HG03139 (cell line): ENCODE data around the gene CSRP2.

ENCODE experiments used
- ATAC-seq: cut with Tn5 transposase; IDR thresholded peaks from one replicate; pipeline ENCODE4 v1.9.1; 2021; ENCODE audit not compliant: unreplicated experiment

CSRP2 gene

DNA sequence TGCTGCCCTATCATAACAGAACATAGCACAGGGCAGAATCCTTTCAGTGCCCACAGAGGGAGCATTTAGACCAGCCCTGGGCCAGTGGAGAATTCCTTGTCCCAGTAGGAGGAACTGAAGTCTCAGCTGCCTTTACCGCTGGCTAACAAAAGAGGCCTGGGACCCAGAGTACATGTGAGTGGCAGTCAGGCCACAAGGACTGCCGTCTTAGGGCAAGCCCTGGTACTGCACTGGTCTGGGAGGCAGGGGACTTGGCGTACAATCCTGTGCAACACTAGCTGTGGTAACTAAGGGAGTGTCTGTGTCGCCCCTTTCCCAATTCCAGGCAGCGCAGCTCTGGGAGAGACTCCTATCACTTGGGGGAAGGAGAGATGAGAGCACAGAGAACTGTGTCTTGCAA is 17.0 kb upstream of the CSRP2 start:
- no peak for ATAC-seq

DNA sequence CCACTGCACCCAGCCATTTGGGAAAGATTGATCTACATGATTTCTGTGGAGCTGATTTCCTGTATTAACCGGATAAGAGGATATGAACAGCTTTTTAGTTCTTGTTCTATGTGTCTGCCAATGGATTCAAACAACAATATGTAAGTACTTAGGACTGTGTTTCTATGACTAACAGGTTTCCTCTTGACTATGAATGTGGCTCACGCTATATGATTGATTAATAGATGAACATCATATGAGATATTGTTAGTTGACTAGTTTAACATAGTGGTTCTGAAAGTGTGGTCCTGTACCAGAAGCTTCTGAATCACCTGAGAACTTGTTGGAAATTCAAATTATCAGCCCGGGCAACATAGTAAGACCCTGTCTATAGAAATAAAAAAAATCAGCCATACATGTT is 12.8 kb upstream of the CSRP2 start:
- ATAC-seq, result no peak

DNA sequence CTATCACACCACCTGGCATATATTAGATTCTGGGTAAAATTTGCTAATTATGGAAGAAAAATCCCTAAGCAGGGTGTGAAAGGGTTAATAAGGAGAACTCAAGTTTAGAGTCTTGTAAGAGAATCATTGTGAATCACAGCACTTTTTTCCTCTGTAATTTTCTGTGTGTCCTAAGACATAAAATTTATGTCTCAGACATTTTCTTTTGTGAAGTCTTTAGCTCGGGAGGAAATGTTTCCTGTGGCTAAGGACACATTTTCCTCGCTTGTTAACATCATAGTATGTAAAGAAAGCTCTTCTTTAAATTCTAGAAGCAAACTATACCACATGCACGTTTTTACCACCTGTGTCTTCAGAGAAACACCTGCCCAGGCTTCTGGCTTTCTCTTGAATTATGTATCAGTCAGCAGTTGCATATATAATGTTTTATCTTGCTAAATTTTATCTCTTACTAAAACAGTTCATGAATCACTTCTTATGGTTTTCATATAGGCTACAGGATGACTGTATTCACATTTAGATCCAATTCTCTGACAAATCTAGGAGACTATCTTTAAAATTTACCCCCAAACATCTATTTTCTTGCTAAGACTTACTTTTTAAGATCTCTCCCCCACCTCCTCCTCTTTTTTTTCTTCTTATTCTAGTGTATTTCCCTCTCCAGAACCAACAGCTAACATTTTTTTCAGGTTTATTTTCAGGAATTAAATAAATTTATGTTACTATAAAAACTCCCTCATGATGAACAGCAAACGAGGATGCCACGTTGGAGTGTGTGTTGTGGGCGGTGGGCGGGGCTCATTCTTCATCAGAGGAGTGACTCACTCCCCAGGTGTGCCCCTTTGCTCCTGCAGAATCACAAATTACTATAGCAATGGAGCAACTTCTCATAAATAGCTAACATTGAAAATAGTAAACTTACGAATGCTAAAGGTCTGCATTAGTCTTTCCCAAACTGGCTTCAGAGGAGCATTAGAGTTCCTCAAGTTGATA is 11.6 kb upstream of the CSRP2 start:
- no peak for ATAC-seq

DNA sequence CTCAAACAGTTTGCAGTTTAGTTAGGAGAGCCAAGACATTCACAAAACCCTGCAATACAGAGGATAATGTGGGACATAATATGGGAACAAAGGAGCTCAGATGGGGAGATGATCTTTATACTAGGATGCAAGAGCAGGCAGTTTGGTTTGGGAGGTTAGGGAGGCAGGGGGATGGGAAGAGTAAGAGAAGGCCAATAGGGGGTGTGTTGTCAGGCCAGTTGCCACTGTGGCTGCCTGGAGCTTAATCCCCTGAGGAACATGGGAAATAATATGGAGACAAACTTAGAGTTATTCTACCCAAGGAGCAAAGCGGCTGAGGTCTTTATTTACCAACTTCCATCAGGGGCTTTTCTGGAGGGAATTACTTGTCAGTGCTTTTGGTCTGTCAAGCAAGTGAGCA is 10.0 kb upstream of the CSRP2 start:
- ATAC-seq, result no peak

DNA sequence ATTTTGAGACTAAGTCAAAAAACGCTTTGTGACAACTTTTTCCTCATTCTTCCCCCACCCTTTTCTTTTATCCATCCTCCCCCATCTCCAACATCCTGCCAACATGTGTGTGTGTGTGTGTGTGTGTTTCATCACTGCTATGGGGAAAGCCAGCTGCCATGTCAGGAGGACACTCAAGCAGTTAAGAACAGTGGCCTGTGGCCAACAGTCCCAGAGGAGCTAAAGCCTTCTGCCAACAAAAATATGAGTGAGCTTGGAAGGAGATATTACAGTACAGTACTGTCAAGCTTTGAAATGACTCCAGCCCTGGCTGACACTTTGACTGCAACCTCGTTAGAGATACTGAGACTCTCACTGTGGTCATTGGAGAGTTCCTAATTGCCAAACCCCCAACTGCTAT is 5.0 kb upstream of the CSRP2 start:
- ATAC-seq, result no peak

DNA sequence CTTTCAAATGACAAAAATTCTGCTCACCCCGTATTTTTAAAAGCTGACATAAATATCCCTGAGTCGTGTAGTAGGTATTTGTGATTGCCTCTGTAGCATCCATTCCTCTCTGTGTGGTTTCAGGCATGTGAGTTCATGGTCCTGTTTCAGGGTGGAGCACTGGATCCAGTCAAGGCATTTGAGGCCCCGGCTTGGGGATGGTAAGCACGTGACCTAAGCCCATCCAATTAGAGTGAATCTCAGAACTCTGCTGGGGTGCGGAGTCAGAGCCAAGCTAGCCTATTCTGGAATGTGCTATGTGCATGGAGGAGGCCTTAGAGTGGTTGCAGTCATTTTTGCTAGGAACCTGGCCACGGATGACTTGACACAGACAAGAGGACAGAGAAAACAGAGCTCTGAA is 4.3 kb upstream of the CSRP2 start:
- no peak for ATAC-seq

DNA sequence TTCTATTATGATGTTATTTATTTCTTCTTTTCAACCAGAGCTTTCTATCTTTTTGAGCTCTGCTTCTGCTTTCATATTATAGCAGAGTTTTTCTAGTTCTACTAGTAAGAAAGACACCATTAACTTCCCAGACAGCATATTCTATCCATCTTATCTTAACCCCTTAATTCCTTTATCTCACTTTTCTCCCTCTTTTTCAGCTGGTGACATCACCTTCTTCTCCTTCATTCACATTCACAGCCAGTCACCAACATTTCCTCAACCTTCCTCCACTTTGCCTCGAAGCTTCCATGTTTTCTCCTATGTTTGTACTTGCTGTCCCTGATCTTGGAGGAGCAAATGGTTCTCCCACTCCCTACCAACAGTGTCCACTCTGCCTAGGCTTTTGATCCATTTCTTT is 3.5 kb upstream of the CSRP2 start:
- no peak for ATAC-seq

DNA sequence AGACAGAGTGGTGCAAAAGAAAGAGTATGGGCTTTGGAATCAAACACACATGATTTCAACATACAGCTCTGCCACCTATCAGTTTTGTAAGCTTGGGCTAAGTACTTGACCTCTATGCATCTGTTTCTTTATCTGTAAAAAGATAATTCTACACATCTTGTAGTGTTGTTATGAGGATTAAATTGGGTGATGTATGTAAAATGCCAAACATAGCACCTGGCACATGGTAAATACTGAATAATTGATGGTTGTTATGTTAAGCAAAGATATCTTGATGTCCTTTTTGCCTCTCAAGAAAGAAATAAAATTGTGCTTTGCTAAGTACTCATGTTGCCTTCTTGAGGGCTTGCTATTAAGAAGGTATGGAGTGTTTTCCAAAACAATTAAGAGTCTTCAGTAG is 2.3 kb upstream of the CSRP2 start:
- ATAC-seq, result no peak

DNA sequence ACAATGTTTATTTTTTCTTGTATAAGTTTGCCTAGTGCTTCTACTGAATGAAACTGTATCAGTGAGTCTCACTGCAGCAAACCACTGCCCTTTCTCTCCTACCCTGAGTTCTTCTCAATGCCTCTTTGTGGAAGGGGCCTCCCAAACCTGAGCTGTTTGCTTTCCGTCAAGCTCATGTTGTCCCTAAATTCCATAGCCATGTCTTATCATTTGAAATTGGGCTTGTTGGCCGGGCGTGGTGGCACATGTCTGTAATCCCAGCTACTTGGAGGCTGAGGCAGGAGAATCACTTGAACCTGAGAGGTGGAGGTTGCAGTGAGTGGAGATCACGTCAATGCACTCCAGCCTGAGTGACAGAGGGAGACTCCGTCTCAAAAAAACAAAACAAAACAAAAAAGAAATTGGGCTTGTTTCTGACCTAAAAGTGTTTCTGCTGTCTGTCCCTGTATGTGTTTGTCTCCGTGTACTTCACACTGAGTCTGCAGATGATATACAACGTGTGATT is 1.8 kb upstream of the CSRP2 start:
- no peak for ATAC-seq

DNA sequence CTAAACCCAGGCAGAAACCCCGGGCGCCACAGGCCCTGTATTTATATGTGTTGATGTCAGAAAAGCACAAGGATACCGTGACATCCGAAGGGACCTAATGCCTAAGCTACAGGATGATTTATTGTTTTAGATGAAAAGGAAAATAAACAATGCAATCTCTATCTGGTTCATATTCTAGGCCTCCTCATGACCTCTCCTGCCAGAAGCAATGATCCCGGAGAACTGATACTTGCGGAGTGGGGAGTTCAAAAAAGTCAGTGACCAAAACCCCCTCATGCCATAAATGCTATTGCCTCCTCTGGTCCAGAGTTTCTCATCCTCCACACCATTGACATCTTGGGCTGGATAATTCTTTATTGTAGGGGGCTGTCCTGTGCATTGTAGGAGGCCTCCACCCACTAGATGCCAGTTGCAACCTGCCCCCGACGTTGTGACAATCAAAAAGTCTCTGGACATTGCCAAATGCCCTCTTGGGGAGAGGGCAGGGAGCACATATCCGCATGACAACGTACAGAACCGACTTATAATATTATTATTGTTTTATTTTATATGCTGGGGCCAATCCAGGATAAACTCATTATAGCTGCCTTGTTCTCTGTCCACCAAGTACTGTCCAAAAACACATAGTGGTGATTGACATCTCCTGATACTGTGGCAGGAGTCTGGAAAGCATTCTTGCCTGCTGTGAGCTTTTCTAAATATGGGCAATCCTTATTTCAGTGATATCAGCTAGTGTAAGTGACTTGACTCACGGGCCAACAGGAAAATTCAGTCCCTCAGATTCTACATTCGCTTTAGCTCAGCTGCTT is 1.1 kb upstream of the CSRP2 start:
- ATAC-seq, result no peak

DNA sequence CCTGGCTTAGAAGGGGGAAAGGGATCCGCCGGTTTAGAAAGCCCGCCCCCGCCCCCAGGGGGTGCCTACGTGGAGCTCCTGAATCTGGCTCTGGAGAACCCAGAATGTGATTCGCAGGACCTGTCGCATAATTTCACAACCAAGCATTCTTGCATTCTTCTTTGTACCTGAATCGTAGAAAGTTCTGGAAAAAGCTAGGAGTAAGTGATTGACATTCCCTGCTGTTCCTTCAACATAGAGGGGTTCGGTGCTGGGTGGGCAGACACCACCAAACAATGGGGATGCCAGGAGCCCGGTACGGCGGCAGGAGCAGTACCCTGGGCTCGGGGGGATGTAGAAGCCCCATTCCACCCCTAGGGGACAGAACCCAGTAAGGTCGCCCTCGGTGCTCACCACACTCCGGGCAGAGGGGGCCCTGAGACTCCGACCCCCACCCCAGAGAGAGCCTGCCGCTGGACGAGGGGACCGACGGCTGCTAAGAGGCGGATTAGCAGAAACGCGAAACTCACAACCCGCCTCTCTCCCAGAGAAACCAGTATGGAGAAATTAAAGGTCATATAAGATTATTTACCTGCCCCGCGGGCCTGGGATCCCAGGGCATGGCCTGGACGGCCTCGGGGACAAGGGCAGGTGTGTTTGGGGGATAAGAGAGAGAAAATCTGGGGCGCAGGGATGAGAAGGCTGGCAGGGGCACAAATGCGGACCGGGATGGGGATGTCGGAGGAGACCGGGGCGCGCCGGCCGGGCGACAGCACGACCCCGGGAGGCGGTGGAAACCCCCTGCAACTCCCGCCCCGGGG is 520 bp downstream of the CSRP2 start:
- peak; percentile 40 for ATAC-seq

DNA sequence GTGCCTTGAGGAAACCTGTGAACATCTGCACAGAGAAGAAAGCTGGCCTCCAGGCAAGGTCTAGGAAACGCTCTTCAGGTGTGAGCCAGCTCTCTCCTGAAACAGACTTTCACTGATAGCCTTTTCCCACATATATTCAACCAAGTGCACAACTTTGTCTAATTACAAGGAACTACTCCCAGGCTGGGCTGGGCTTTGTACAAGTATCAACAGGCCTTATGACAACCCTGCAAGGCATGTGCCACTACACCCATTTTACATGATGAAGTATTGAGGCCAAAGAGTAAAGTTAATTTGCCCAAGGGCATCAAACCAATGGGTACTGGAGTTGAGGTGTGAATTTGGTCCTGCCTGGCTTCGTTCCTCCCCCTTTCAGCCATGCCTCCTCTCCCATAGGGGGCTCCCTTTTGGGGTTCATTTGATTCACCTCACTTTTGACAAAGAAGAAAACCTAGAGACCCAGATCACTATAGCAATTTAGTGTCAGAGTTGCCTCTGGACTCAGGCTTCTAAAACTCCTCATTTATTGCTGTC is 2.1 kb downstream of the CSRP2 start:
- no peak for ATAC-seq

DNA sequence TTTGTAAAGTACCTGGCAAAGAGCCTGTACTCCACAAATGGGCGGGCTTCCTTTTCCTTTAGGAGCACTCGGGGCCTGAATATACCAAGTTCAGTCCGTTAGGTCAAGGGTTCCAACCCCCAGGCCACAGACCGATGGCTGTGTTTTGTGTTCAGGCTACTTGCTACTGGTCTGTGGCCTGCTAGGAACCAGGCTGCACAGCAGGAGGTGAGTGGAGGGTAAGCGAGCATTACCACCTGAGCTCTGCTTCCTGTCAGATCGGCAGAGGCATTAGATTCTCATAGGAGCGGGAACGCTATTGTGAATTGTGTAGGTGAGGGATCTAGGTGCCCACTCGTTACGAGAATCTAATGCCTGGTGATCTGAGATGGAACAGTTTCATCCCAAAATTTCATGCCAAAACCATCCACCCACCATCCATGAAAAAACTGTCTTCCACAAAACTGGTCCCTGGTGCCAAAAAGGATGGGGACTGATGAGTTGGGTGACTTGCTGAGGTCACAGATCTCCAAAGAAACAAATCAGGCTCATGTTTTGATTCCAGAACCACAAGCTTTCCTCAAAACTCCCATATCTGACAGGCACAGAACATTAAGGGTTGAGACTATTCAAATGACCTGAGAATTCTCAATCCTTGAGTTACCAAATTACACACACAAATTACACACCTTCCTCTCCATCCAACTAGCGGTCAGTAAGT is 4.2 kb downstream of the CSRP2 start:
- no peak for ATAC-seq

DNA sequence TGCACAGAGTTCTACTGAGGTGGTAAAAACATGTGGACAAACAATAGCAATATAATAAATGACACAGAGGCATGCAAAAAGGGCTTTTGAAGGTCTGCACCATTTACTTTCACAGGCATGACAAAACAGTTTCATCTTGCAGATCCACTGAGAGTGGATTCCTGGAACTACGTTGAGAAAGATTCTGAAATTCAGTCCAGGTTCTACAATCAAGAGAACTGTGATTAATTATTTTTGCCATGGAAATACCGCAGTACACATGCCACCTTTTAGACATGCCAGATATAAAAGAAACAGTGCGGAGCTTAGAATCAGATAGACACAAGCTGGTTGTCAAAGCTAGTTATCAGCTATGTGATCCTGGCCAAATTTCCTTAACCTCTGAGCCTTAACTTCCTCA is 4.8 kb downstream of the CSRP2 start:
- ATAC-seq, result no peak

DNA sequence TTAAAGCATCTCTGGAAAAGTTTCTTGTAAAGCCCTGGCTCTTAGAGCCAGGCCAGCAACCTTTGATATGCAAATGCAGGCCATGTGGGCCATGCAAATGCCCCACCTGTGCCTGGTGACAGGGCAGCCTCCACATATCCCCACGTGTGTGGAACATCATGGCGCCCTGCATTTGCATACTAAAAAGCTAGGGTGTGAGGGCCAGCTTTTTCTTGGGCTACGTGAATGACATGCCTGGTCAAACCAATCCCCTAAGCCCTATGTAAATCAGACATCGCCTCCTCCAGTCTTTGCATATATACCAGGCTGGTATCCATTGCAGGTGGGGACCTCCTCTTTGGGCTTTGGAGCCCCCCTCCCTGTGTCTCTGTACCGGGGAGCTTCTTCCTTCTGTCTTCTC is 6.4 kb downstream of the CSRP2 start:
- ATAC-seq, result no peak

DNA sequence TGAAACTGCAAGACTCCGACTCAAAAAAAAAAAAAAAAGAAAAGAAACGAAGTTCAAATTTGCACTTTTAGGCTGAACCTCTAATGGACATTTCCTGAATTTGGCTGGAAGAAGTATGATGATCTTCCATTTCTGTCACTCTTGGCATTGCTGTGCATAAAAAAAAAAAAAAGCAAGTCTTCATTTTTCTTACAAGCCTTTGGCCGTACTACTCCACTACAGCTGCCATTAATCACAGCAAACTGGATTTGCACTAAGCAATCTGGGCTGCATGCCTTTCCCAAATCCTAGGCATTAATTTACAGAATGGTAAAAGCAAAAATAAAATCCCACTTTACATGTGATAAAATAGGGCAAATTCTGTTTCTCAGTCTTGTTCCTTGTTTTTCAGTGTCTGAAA is 7.1 kb downstream of the CSRP2 start:
- ATAC-seq, result no peak

DNA sequence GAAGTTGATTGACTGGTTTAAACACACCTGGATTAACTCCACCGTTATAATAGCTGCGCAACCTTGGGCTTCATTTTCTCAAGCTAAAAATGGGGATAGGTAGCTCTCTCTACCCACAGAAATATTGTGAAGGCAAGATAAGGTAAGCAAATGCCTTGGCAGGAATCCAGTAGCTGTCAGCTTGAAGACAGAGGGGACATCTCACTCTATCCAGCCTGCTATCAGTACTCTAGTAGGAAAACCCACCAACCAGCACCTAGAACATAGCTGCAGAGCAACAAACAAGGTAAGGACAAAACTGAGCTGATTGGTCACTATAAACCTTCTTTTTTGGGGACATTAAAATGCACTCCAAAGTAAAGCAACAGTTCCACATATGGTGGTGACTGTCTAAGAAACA is 7.7 kb downstream of the CSRP2 start:
- no peak for ATAC-seq

DNA sequence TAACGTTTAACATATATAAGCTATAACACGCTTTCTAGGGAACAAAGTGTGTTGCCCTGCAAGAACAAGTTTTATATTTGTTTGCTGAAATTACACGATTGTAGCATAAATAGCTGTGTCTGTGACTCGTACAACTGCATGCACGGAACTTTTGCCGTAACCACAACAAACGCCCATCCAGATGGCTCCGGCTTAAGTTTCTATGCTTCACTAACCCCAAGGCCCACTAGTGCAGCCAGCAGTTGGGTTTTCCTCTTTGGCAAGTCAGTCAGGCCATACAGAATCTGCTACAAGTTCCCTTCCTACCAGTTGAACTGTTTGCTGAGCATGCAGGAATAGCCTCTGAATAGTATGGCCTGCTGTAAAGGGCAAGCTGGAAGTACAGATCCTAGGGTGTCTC is 12.1 kb downstream of the CSRP2 start:
- no peak for ATAC-seq

DNA sequence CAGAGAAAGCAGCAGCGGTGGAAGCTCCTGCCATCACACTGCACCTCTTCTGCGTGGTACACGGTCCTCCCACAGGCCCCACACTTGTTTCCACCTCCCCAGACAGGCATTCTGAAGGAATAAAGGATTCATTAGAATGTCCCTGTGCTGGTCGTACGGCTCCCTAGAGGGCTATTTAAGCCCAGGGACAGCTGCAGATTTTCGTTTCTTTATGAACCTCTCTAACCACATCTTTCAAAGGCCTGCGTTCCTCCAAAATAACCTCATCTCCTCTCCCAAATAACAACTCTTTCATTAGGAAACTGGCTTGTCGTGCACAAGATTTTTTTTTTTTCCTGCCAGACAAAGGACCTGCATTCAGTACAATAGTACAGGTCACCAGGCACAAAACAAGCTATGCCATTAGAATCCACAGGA is 12.7 kb downstream of the CSRP2 start:
- no peak for ATAC-seq

DNA sequence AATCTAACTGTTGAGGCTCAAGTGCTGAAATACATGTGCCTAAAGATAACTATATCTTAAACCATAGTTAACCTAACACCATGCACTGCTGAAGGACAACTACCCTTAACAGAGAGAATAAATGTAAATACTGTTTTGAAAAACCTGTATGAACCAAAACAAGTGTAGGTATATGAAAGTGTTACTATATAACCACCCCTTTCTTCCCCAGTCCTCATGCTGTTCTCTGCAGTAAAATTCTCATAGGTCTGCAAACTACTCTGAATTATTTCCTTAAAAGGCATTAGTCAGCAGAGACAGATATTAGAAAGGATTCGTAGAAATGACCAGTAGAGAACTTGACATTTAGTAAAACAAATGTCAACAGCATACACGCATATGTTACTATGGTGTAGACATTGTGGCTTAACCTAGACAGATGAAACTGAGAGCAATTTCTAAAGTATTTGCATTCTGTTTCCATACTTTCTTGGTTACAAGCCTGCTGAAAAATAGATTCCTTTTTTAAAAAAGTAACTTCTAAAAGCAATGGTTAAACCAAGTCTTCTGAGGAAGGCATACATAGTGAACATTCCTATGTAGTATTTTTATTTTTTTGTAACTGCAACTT is 13.9 kb downstream of the CSRP2 start:
- peak; percentile 61 for ATAC-seq
